Measurements from ENCODE around the gene NUTM1. TPM values are rescaled to one million over a fixed set of nuclear protein-coding genes. Genes with fewer than 3 reads are reported as not detected.

NUTM1 gene
- total and polyA plus RNA-seq, 7 donors, result 0.01 TPM; not detected in 6

DNA sequence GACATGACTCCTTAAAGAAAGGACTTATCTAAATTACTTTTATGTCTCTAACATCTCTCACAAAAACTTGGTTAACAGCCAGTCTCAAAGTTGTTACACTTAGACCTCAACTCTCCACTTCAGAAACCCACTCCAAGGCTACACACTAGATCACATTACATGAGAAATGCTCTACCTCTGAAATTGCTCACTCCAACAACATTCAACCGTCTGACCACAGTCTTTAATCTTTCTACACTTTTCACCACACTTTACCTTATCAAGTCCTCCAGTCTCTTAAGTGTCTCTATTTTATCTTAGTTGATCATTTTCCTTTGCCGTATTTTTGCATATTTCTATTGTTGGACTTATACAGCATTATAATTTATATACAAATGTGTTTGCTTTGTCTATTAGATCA lies 11.3 kb upstream of the NUTM1 start:
- H3K36me3 ChIP-seq (ENCODE audit: insufficient read depth in 1 of 2, low read depth in 1 of 2), result peaks cover 0 to 10% of the 10 kb centered on the region in 2 donors
- 62 to 81% (median 65%) methylated on average over 2 of the region's 2 CpGs for WGBS, 3 donors
- TF ChIP-seq, protein P1, sequence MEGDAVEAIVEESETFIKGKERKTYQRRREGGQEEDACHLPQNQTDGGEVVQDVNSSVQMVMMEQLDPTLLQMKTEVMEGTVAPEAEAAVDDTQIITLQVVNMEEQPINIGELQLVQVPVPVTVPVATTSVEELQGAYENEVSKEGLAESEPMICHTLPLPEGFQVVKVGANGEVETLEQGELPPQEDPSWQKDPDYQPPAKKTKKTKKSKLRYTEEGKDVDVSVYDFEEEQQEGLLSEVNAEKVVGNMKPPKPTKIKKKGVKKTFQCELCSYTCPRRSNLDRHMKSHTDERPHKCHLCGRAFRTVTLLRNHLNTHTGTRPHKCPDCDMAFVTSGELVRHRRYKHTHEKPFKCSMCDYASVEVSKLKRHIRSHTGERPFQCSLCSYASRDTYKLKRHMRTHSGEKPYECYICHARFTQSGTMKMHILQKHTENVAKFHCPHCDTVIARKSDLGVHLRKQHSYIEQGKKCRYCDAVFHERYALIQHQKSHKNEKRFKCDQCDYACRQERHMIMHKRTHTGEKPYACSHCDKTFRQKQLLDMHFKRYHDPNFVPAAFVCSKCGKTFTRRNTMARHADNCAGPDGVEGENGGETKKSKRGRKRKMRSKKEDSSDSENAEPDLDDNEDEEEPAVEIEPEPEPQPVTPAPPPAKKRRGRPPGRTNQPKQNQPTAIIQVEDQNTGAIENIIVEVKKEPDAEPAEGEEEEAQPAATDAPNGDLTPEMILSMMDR (IDR thresholded peaks at IDR 0.05), result no peak
- DNase-seq (no peak), ATAC-seq (no peak)
- intact Hi-C loops (cut with DNase I), result no loop called here
- H3K27me3 ChIP-seq (ENCODE audit: insufficient read depth in 3 of 3, low read length in 2 of 3), result no peaks in the 10 kb centered on the region
- peaks cover 30% of the 10 kb centered on the region for H3K4me1 ChIP-seq
- no peak overlapping the region for H3K4me3 ChIP-seq
- no peaks in the 10 kb centered on the region for H3K9me3 ChIP-seq
- H3K27ac ChIP-seq, result no peak overlapping the region

DNA sequence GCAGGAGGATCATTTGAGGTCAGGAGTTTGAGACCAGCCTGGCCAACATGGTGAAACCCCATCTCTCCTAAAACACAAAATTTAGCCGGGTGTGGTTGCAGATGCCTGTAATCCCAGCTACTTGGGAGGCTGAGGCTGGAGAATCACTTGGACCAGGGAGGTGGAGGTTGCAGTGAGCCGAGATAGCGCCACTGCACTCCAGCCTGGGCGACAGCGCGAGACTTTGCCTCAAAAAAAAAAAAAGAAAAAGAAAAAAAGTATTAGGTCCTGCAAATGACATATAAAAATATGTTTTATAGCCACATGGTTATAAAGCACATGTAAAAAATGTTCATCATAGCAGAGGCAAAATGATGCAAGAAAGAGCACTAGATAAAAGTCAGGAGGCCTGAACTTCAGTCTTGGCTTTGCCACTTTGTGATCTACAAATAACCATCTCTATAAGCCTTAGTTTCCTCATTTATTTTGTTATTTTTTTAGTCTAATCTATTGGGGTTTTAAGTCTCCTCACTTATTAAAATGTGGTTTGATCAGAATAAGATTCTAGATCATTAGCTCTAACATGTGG lies 10.5 kb upstream of the NUTM1 start:
- TF ChIP-seq, protein P1 (IDR thresholded peaks at IDR 0.05), result no peak
- H3K9me3 ChIP-seq, result no peaks in the 10 kb centered on the region
- H3K36me3 ChIP-seq (ENCODE audit: insufficient read depth in 1 of 2, low read depth in 1 of 2), result peaks cover 0 to 10% of the 10 kb centered on the region in 2 donors
- no peaks in the 10 kb centered on the region for H3K27me3 ChIP-seq (ENCODE audit: insufficient read depth in 3 of 3, low read length in 2 of 3)
- DNase-seq, result no peak
- intact Hi-C loops (cut with DNase I), result no loop called here
- H3K4me3 ChIP-seq, result no peak overlapping the region
- H3K27ac ChIP-seq, result no peak overlapping the region
- no peak for ATAC-seq
- WGBS, 3 donors, result 96 to 98% (median 97%) methylated on average over 6 of the region's 6 CpGs
- H3K4me1 ChIP-seq, result peaks cover 32% of the 10 kb centered on the region

DNA sequence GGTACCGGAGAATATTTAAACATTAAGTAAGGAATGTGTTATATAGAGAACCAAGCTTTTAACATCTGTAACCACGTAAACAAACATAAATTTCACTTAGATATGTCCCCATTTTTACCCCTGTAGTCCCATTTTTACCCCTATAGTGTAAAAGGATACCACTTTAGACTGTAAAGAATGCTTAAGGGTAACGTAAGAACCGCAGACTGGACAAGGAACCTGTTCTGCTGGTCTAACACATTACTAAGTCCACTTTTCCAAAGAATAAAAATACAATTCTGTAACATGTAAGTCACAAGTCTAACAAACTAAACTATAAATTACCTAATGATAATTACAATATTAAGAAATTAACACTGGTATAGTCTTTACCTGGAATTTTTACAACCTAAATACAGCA lies 8.4 kb upstream of the NUTM1 start:
- intact Hi-C loops (cut with DNase I), result no loop called here
- DNase-seq (no peak), ATAC-seq (no peak)
- Histone ChIP-seq H3K9me3 (no peaks in the 10 kb centered on the region), H3K27ac (peak overlapping the region; percentile 91), H3K4me1 (peaks cover 32% of the 10 kb centered on the region), H3K27me3 (ENCODE audit: insufficient read depth in 3 of 3, low read length in 2 of 3) (no peaks in the 10 kb centered on the region), H3K36me3 (ENCODE audit: insufficient read depth in 1 of 2, low read depth in 1 of 2) (peaks cover 0 to 15% of the 10 kb centered on the region in 2 donors), H3K4me3 (peak overlapping the region; percentile 78)
- WGBS, 3 donors, result 32 to 61% (median 41%) methylated on average over 4 of the region's 4 CpGs
- TF ChIP-seq, protein P1 (IDR thresholded peaks at IDR 0.05), result no peak

DNA sequence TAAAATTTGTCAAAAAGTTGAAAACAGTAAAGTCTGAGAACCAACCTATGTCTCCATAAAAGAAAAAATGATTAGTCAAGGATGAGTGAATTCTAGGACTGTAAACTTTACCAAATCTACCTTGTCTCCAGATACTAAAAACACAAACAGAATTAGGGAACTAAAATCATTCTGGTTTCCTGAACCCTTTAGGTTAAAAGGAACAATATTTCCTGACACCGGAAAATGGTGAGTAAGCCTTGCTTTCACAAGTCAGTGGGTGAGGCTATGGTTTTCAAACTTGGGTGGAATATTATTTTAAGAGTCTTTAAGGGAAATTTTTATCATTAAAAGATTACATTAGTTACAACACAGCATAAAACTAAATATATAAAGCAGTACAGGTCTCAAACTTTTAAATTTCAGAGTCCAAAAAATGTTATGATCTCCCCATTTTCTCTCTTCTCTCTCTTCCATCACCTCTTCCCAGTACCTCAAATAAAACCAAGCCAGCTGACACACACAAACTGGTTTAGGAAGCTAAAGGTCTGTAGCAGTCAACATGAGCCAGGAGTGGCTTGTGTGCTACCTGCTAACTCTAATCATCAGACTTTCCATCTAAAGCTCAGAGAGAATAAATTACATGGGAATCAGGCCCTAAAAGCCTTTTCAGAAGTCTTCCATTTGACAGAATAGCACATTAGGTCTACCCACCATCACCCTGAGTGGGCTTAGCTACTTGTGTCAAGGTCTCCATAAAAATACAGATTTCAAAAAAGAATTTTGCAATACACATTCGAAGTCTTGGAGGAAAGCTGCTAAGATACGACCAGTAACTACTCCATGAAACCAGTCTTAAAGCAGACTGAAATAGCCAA lies 7.7 kb upstream of the NUTM1 start:
- 72 to 86% (median 82%) methylated on average over 3 of the region's 3 CpGs for WGBS, 3 donors
- peak overlapping the region; percentile 91 for H3K27ac ChIP-seq
- TF ChIP-seq, protein P1 (IDR thresholded peaks at IDR 0.05), result no peak
- intact Hi-C loops (cut with DNase I), result no loop called here
- no peaks in the 10 kb centered on the region for H3K9me3 ChIP-seq
- no peak for DNase-seq
- peaks cover 0 to 22% of the 10 kb centered on the region in 2 donors for H3K36me3 ChIP-seq (ENCODE audit: insufficient read depth in 1 of 2, low read depth in 1 of 2)
- no peaks in the 10 kb centered on the region for H3K27me3 ChIP-seq (ENCODE audit: insufficient read depth in 3 of 3, low read length in 2 of 3)
- peak overlapping the region; percentile 78 for H3K4me3 ChIP-seq
- no peak for ATAC-seq
- peaks cover 32% of the 10 kb centered on the region for H3K4me1 ChIP-seq

Data from psoas muscle (tissue), 8 donors.